Measurements from ENCODE around the gene VPS26B. TPM values are rescaled to one million over a fixed set of nuclear protein-coding genes. Genes with fewer than 3 reads are reported as not detected.

Gene VPS26B
- total RNA-seq, 2 donors from 2014 or later = 32.5 to 33.6 TPM

DNA sequence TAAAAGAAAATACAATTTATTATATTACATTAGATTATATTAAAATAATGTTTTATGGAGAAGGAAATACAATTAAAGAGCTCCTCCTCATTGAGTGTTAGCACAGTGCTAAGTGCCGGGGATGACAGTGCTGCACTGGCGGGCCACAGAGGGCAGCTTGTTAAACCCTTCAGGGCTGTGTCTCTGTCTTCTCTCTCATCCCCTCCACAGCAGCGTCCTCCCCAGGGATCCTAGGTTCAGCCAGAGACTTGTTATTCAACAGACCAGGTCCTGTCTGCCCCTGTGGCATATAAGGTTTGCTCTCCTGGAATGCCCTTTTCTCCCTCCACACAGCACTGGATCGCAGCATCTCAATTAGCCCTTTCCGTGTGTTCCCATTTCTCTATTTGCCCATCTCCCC, 14.5 kb downstream of the VPS26B start:
- TF ChIP-seq, protein P1, sequence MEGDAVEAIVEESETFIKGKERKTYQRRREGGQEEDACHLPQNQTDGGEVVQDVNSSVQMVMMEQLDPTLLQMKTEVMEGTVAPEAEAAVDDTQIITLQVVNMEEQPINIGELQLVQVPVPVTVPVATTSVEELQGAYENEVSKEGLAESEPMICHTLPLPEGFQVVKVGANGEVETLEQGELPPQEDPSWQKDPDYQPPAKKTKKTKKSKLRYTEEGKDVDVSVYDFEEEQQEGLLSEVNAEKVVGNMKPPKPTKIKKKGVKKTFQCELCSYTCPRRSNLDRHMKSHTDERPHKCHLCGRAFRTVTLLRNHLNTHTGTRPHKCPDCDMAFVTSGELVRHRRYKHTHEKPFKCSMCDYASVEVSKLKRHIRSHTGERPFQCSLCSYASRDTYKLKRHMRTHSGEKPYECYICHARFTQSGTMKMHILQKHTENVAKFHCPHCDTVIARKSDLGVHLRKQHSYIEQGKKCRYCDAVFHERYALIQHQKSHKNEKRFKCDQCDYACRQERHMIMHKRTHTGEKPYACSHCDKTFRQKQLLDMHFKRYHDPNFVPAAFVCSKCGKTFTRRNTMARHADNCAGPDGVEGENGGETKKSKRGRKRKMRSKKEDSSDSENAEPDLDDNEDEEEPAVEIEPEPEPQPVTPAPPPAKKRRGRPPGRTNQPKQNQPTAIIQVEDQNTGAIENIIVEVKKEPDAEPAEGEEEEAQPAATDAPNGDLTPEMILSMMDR (conservative IDR thresholded peaks at IDR 0.05) = no peak
- H3K27me3 Mint-ChIP-seq (ENCODE audit: insufficient read depth) = no peaks in the 10 kb centered on the region
- H3K4me3 Mint-ChIP-seq = no peak overlapping the region

GRCh38 chr11:134240592-134240991, 16.1 kb downstream of the VPS26B start:
- TF ChIP-seq, protein P1 (conservative IDR thresholded peaks at IDR 0.05) = no peak

More for the DNA sequence above, 14.5 kb downstream of the VPS26B start:
- no peak for DNase-seq
- Mint-ChIP-seq H3K36me3 (ENCODE audit: low read depth) (peaks cover 37% of the 10 kb centered on the region), H3K4me1 (peaks cover 15% of the 10 kb centered on the region), H3K27ac (no peak overlapping the region), H3K9me3 (no peaks in the 10 kb centered on the region)
- Histone ChIP-seq H3K27ac (ENCODE audit: low read depth, low read length) (no peak overlapping the region), H3K4me3 (ENCODE audit: low read length) (no peak overlapping the region), H3K9me3 (ENCODE audit: control insufficient read depth, low read length) (no peaks in the 10 kb centered on the region), H3K4me1 (ENCODE audit: control insufficient read depth, insufficient read depth, low read length) (peaks cover 5% of the 10 kb centered on the region), H3K9ac (ENCODE audit: extremely low read depth, low read length, poor library complexity, severe bottlenecking) (no peak overlapping the region), H3K27me3 (ENCODE audit: control insufficient read depth, insufficient read depth, low read length, poor library complexity, severe bottlenecking) (no peaks in the 10 kb centered on the region), H3K36me3 (ENCODE audit: control insufficient read depth, insufficient read depth, low read length) (peaks cover 44% of the 10 kb centered on the region)
- 95 to 96% methylated on average over 5 of the region's 5 CpGs for WGBS, 2 experiments (ENCODE audit: insufficient coverage in 1 of 2, insufficient read length in 1 of 2)

GRCh38 chr11:134242376-134242775, 17.9 kb downstream of the VPS26B start:
- Mint-ChIP-seq H3K4me3 (no peak overlapping the region), H3K27ac (no peak overlapping the region), H3K9me3 (no peaks in the 10 kb centered on the region), H3K27me3 (ENCODE audit: insufficient read depth) (no peaks in the 10 kb centered on the region), H3K4me1 (peaks cover 9% of the 10 kb centered on the region), H3K36me3 (ENCODE audit: low read depth) (peaks cover 47% of the 10 kb centered on the region)
- H3K9me3 ChIP-seq (ENCODE audit: control insufficient read depth, low read length) = no peaks in the 10 kb centered on the region
- H3K36me3 ChIP-seq (ENCODE audit: control insufficient read depth, insufficient read depth, low read length) = peaks cover 58% of the 10 kb centered on the region
- no peak overlapping the region for H3K9ac ChIP-seq (ENCODE audit: extremely low read depth, low read length, poor library complexity, severe bottlenecking)
- peaks cover 5% of the 10 kb centered on the region for H3K4me1 ChIP-seq (ENCODE audit: control insufficient read depth, insufficient read depth, low read length)
- H3K27me3 ChIP-seq (ENCODE audit: control insufficient read depth, insufficient read depth, low read length, poor library complexity, severe bottlenecking) = no peaks in the 10 kb centered on the region
- WGBS, 2 experiments (ENCODE audit: insufficient coverage in 1 of 2, insufficient read length in 1 of 2) = 88 to 94% methylated on average over 7 to 8 of the region's 9 CpGs
- no peak for DNase-seq
- TF ChIP-seq, protein P1 (conservative IDR thresholded peaks at IDR 0.05) = no peak
- no peak overlapping the region for H3K4me3 ChIP-seq (ENCODE audit: low read length)
- no peak overlapping the region for H3K27ac ChIP-seq (ENCODE audit: low read depth, low read length)

More at GRCh38 chr11:134240592-134240991, 16.1 kb downstream of the VPS26B start:
- 79% methylated on average over 6 of the region's 6 CpGs; no CpG with 5 or more reads in 1 of the 2 experiments for WGBS, 2 experiments (ENCODE audit: insufficient coverage in 1 of 2, insufficient read length in 1 of 2)
- peaks cover 43% of the 10 kb centered on the region for H3K36me3 Mint-ChIP-seq (ENCODE audit: low read depth)
- H3K27me3 ChIP-seq (ENCODE audit: control insufficient read depth, insufficient read depth, low read length, poor library complexity, severe bottlenecking) = no peaks in the 10 kb centered on the region
- no peaks in the 10 kb centered on the region for H3K27me3 Mint-ChIP-seq (ENCODE audit: insufficient read depth)
- no peaks in the 10 kb centered on the region for H3K9me3 Mint-ChIP-seq
- H3K27ac Mint-ChIP-seq = no peak overlapping the region
- H3K9ac ChIP-seq (ENCODE audit: extremely low read depth, low read length, poor library complexity, severe bottlenecking) = no peak overlapping the region
- peaks cover 5% of the 10 kb centered on the region for H3K4me1 ChIP-seq (ENCODE audit: control insufficient read depth, insufficient read depth, low read length)
- no peaks in the 10 kb centered on the region for H3K9me3 ChIP-seq (ENCODE audit: control insufficient read depth, low read length)
- no peak overlapping the region for H3K27ac ChIP-seq (ENCODE audit: low read depth, low read length)
- no peak overlapping the region for H3K4me3 ChIP-seq (ENCODE audit: low read length)
- no peak overlapping the region for H3K4me3 Mint-ChIP-seq
- peaks cover 15% of the 10 kb centered on the region for H3K4me1 Mint-ChIP-seq
- DNase-seq = no peak
- H3K36me3 ChIP-seq (ENCODE audit: control insufficient read depth, insufficient read depth, low read length) = peaks cover 57% of the 10 kb centered on the region

Measured in endodermal cell (in vitro differentiated cells).